HepG2 (cell line): ENCODE measurements around the gene TPSB2. TPM values are rescaled to one million over a fixed set of nuclear protein-coding genes. Genes with fewer than 3 reads are reported as not detected.
"Not testable (repeated sequence)": the region's sequence is repeated elsewhere in the genome, so short reads cannot be mapped to it uniquely, and the experiment has no call there.

Source experiments
- ATAC-seq: fragments of 200-7000 bp; cut with Tn5 transposase; 3 replicates; pipeline ENCODE4 v1.9.1; 2020; ENCODE audit warnings: mild to moderate bottlenecking, moderate library complexity
- BruUV-seq: library from RNA; stranded (reverse); fragments of 400-500 nt; replicated peaks from 2 replicates; lab custom pipeline; 2021; lab: Mats Ljungman, UMichigan
- CTCF ChIA-PET: fragments of 300-600 bp; formaldehyde crosslinking; extraction: SDS; loops from one replicate; lab custom pipeline; 2021; ENCODE audit warnings: low total read pairs, inconsistent platforms, low intra/inter-chr PET ratio; lab: Yijun Ruan, JAX
- POLR2A ChIA-PET: fragments of 350-600 bp; sonication (Branson Sonifier 250); formaldehyde crosslinking; loops from one replicate; lab custom pipeline; 2020; ENCODE audit warnings: antibody characterized with exemption, inconsistent platforms; lab: Yijun Ruan, JAX
- DNase-seq: peaks from one replicate; pipeline ENCODE4 v3.0.0-alpha.2; 2015; ENCODE audit warnings: low spot score
- FAIRE-seq: peaks from 3 replicates; lab custom pipeline; 2011; peaks lifted over from hg19 to GRCh38; lab: Jason Lieb, UNC
- H2AFZ ChIP-seq: one replicate; pipeline ENCODE4 v1.6.1; 2011; ENCODE audit warnings: low read length, inconsistent platforms
- H3K27ac ChIP-seq: fragments of 300-600 bp; 3 replicates; pipeline ENCODE4 v1.8.0; 2011; ENCODE audit warnings: mixed run types, mild to moderate bottlenecking, mixed read lengths, low read length, inconsistent platforms; ENCODE audit not compliant: insufficient read depth; ENCODE audit errors: extremely low read length
- H3K27me3 ChIP-seq, 2 experiments: fragments of 200-600 bp in 1 of 2; 2 replicates in 1 of 2; 3 replicates in 1 of 2; pipeline versions ENCODE4 v1.6.0 to v1.8.0; 2011; ENCODE audit warnings: low read length in 2 of 2, mild to moderate bottlenecking in 2 of 2, moderate library complexity in 2 of 2, inconsistent platforms in 1 of 2; ENCODE audit not compliant: insufficient read depth in 2 of 2, control insufficient read depth in 1 of 2
- H3K36me3 ChIP-seq, 2 experiments: fragments of 200-600 bp in 1 of 2; replicated peaks in 1 of 2; 2 replicates in 1 of 2; 3 replicates in 1 of 2; pipeline versions ENCODE4 v1.5.1 to v1.8.0; 2011; ENCODE audit warnings: low read length in 2 of 2, inconsistent platforms in 1 of 2; ENCODE audit not compliant: insufficient read depth in 2 of 2, control insufficient read depth in 1 of 2
- H3K4me1 ChIP-seq: 2 replicates; pipeline ENCODE4 v1.5.1; 2012; ENCODE audit warnings: low read length, inconsistent platforms; ENCODE audit not compliant: insufficient read depth
- H3K4me2 ChIP-seq: 2 replicates; pipeline ENCODE4 v1.6.0; 2011; ENCODE audit warnings: low read depth, low read length, inconsistent platforms
- H3K4me3 ChIP-seq, 3 experiments: fragments of 200-600 bp in 1 of 3; sonication (generic), shearing (Covaris generic) in 1 of 3; replicated peaks in 1 of 3; 2 replicates each; pipeline ENCODE4 v1.5.1; 2011 to 2016; ENCODE audit warnings: low read length in 3 of 3, inconsistent platforms in 2 of 3, low read depth in 2 of 3, mild to moderate bottlenecking in 2 of 3, control low read depth in 1 of 3, mixed read lengths in 1 of 3; ENCODE audit not compliant: insufficient read depth in 1 of 3
- H3K79me2 ChIP-seq: one replicate; pipeline ENCODE4 v1.6.1; 2011; ENCODE audit warnings: low read length, inconsistent platforms; ENCODE audit not compliant: insufficient read depth
- H3K9ac ChIP-seq: 2 replicates; pipeline ENCODE4 v1.6.0; 2011; ENCODE audit warnings: mild to moderate bottlenecking, low read depth, low read length, inconsistent platforms; ENCODE audit not compliant: insufficient read depth
- H3K9me3 ChIP-seq: 2 replicates; pipeline ENCODE4 v1.5.1; 2012; ENCODE audit warnings: mild to moderate bottlenecking, low read length
- H4K20me1 ChIP-seq: 2 replicates; pipeline ENCODE4 v1.6.0; 2011; ENCODE audit warnings: inconsistent platforms, mild to moderate bottlenecking, low read length, moderate library complexity; ENCODE audit not compliant: insufficient read depth
- whole genome bisulfite sequencing: methylation state at CpG from one replicate; pipeline ENCODE4 v1.1.6; 2017; ENCODE audit warnings: low lambda C conversion rate; 5-methylcytosine and 5-hydroxymethylcytosine counted together
- in situ Hi-C: cut with HindIII; loops from 2 replicates; pipeline ENCODE4 v1.10.0; 2017; ENCODE audit warnings: low pct_unique_long_range_greater_than_20kb; ENCODE audit not compliant: extremely low pct_ligation_motif_present
- intact Hi-C: fragments of 100-400 bp; cut with micrococcal nuclease; formaldehyde crosslinking; loops from one replicate; pipeline ENCODE4 v1.10.0; 2022; ENCODE audit not compliant: unreplicated experiment
- polyA plus RNA-seq, 8 experiments: library from polyadenylated mRNA; depleted of rRNA in 3 of 8; stranded (reverse) in 7 of 8; unstranded in 1 of 8; fragments of >200 nt; fragmentation: Illumina TruSeq in 4 of 8; extraction: Trizol in 4 of 8; gene quantifications; 2 replicates each; pipeline versions ENCODE4 v1.2.1 to v1.2.3, GENCODE V29; 2011 to 2016; ENCODE audit warnings: low read depth in 4 of 8, missing spikeins in 1 of 8, mixed read lengths in 1 of 8; ENCODE audit not compliant: insufficient read depth in 1 of 8
- total RNA-seq, 5 experiments: library from RNA; depleted of rRNA; stranded (reverse); fragments of >200 nt; fragmentation: Illumina TruSeq; extraction: Trizol; gene quantifications; 2 replicates each; pipeline ENCODE4 v1.2.3, GENCODE V29; 2016; ENCODE audit warnings: low read depth in 1 of 5
- TF ChIP-seq, protein P1 (sequence below), 2 experiments: sonication (generic) in 1 of 2; formaldehyde crosslinking in 1 of 2; IDR thresholded peaks; 2 replicates each; pipeline versions ENCODE4 v1.5.1 to v1.6.1; 2011 to 2020; ENCODE audit warnings: borderline replicate concordance in 1 of 2, low read depth in 1 of 2, low read length in 1 of 2, mild to moderate bottlenecking in 1 of 2, missing genetic modification reagents in 1 of 2, moderate library complexity in 1 of 2

The TPSB2 gene
- total and polyA plus RNA-seq, 2 of the 13 experiments (the other 11 are each of a cell fraction or from before 2014, with no cell fraction given) = not detected

DNA sequence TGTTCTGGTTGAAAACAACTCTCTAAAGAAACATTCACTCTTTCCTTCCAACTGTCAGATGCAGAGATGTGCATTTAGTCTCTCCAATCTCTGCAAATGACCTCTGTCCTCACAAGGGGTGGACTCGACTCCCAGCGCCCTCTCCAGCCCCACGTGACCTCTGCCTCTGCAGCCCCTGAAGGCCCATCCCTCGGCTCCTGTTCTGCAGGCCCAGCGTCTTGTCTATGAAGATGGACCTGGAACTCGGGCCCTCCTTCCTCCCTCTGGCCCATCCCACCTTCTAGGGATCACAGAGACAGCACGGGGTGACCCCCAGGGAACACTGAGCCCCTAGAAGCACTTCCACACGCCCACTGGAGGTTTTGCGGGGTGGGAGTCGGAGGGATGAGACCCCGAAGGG, 13.4 kb upstream of the TPSB2 start:
- H3K4me2 ChIP-seq, intact Hi-C loops, H3K36me3 ChIP-seq, H4K20me1 ChIP-seq, CTCF ChIA-PET, H3K9ac ChIP-seq, H3K79me2 ChIP-seq, H3K4me3 ChIP-seq, H2AFZ ChIP-seq, FAIRE-seq, ATAC-seq, POLR2A ChIA-PET: not testable (repeated sequence)
- peaks cover 1 to 32% of the 10 kb centered on the region in 2 experiments; a peak in 4 of 5 replicates for H3K27me3 ChIP-seq
- 15% methylated on average over 7 of the region's 11 CpGs for WGBS
- TF ChIP-seq, protein P1, sequence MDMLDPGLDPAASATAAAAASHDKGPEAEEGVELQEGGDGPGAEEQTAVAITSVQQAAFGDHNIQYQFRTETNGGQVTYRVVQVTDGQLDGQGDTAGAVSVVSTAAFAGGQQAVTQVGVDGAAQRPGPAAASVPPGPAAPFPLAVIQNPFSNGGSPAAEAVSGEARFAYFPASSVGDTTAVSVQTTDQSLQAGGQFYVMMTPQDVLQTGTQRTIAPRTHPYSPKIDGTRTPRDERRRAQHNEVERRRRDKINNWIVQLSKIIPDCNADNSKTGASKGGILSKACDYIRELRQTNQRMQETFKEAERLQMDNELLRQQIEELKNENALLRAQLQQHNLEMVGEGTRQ (IDR thresholded peaks at IDR 0.05; ENCODE audit: low read depth, low read length) = not testable (repeated sequence)
- TF ChIP-seq, protein P1 (CRISPR knock-in tag; IDR thresholded peaks at IDR 0.05; ENCODE audit: borderline replicate concordance) = peak; percentile 40; the same call in 1 of the 2 replicates
- TF ChIP-seq, all 625 proteins: peak for 1; not testable (repeated sequence) for 624
- H3K9me3 ChIP-seq, H3K4me1 ChIP-seq, BruUV-seq, in situ Hi-C loops, H3K27ac ChIP-seq, DNase-seq: not testable (repeated sequence)

DNA sequence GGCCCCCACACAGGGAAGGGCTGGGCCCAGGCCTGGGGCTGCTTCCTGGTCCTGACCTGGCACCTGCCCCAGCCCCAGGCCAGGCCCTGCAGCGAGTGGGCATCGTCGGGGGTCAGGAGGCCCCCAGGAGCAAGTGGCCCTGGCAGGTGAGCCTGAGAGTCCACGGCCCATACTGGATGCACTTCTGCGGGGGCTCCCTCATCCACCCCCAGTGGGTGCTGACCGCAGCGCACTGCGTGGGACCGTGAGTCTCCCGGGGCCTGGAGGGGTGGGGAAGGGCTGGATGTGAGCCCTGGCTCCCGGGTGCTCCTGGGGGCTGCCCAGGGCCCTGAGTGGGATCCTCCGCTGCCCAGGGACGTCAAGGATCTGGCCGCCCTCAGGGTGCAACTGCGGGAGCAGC, 11.1 kb upstream of the TPSB2 start:
- BruUV-seq, H3K79me2 ChIP-seq, H3K4me2 ChIP-seq, in situ Hi-C loops, intact Hi-C loops, CTCF ChIA-PET, H3K36me3 ChIP-seq, FAIRE-seq, H3K9ac ChIP-seq, POLR2A ChIA-PET, H3K9me3 ChIP-seq, H4K20me1 ChIP-seq, DNase-seq, H3K4me3 ChIP-seq, H2AFZ ChIP-seq, H3K27ac ChIP-seq, ATAC-seq, H3K4me1 ChIP-seq: not testable (repeated sequence)
- H3K27me3 ChIP-seq = peaks cover 3 to 21% of the 10 kb centered on the region in 2 experiments; a peak in 4 of 5 replicates
- no CpG with 5 or more reads among the region's 15 CpGs for WGBS

DNA sequence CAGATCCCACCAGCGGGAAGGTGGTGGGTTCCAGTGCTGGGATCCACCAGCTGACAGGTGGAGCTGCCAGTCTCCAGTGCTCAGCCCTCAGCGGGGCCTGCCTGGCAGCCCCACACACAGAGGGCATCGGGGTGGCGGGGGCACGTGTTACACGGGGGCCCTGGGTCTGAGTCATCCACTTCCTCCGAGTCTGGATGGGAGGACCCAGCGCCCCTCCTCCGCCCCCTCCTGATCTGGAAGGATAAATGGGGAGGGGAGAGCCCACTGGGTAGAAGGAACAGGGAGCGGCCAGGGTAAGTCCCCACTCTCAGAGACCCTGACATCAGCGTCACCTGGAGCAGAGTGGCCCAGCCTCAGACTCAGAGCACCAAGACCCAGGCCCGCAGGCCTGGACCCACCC, 10.5 kb upstream of the TPSB2 start, which contains the start of gene TPSAB1:
TPSAB1 (plus strand) TSS at position 270 of the 400 bp plus-strand sequence. CDS start 234 bp downstream, outside the sequence.
- POLR2A ChIA-PET = not testable (repeated sequence)

More for the DNA sequence above, 10.5 kb upstream of the TPSB2 start, which contains the start of gene TPSAB1:
- CTCF ChIA-PET, intact Hi-C loops, H3K9ac ChIP-seq, H3K4me2 ChIP-seq, H2AFZ ChIP-seq, BruUV-seq, H3K79me2 ChIP-seq, in situ Hi-C loops, H3K4me1 ChIP-seq, FAIRE-seq, DNase-seq, H3K4me3 ChIP-seq, H3K27ac ChIP-seq, ATAC-seq, H3K9me3 ChIP-seq, H4K20me1 ChIP-seq, H3K36me3 ChIP-seq: not testable (repeated sequence)
- 0% methylated on average over 3 of the region's 12 CpGs for WGBS
- H3K27me3 ChIP-seq = peaks cover 3 to 16% of the 10 kb centered on the region in 2 experiments; a peak in 4 of 5 replicates
